COR-L47 (cell line): ENCODE results near the gene CHST12.
"Not testable (repeated sequence)": the region's sequence is repeated elsewhere in the genome, so short reads cannot be mapped to it uniquely, and the experiment has no call there.

Source experiments
- DNase-seq: peaks from one replicate; lab custom pipeline; 2025; lab: John Stamatoyannopoulos, UW

CHST12 gene

DNA sequence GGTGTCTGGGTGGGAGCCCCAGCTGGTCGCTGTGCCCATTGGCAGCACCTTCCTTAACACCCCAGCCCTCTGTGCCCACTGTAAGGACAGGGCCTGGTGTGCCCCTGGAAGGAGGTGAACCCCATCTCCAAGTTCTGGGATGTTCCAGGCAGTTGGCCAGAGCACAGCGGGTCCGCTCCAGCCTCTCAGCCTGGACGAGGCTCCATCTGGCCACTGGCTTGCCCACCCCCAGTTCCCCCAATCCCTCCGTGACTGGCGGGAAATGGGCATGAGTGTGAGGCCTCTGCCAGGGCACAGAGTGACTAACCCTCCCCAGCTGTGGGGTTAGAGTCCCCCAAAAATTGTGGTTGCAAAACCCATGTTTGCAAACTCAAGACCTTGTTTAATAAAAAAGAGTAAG, 57.2 kb downstream of the CHST12 start:
- no peak for DNase-seq

DNA sequence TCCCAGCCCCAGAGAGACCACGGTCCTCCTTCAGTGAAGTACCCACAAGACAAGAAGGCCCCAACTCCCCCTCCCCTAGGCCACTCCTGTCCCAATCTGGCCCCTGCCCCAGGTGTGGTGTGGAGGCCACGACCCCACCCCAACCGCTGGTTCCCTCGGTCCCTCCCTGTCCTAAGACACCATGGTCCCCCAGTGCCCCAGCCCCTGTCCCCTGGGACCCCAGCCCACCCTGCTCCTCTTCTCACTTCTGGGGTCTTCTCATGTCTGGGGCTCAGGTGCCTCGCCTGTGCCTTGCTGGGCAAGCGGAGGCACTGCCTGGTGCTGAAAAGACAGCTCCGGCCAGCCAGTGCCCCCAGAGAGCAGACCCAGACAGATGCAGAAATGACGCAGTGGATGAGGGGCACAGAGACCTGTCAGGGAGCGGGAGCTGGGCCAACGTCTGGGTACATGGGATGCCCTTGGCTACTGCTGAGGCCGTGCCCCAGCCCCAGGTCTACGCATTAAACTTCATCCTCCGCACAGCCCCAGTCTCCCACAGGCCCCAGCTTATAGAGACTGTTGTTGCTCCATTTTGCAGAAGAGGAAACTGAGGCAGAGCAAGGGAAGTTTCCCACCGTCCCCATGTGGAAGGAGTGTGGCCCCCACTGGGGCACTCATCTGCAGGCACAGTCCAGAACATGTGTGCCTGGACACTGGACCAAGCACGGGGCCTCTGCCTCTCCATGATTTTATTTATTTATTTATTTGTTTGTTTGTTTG, 58.0 kb downstream of the CHST12 start:
- DNase-seq: no peak

DNA sequence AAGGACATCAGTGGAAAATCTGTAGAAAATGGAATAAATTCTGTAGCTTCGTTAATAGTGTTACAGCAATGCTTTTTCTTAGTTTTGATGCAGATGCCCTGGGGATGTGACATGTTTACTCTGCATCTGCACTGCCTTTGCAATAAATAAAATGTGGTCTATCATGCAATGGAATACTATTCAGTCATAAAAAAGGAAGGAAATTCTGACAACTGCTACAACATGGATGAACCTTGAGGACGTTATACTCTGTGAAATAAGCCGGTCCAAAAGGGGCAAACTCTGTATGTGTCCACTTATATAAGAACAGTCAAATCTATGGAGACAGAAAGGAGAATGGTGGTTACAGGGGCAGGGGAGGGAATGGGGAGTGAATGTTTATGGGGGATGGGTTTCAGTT, 59.3 kb downstream of the CHST12 start:
- no peak for DNase-seq

DNA sequence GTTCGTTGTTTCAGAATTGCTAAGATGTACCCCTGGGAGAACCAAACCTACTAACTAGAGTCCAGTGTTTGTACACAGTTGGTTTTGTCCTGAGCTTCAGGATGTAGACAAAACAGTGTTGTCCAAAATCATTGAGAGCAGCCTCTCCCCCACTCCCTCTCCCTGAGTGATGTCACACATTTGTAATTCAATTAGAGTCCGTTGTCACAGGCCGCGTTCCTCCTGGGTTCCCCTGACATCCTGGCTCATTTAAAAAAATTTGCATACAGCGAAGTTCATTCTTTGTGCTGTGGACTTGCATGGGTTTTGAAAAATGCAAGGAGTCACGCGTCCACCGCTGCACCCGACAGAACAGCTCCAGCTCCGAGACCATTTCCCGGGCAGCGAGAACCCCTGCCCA, 62.5 kb downstream of the CHST12 start:
- DNase-seq: no peak

DNA sequence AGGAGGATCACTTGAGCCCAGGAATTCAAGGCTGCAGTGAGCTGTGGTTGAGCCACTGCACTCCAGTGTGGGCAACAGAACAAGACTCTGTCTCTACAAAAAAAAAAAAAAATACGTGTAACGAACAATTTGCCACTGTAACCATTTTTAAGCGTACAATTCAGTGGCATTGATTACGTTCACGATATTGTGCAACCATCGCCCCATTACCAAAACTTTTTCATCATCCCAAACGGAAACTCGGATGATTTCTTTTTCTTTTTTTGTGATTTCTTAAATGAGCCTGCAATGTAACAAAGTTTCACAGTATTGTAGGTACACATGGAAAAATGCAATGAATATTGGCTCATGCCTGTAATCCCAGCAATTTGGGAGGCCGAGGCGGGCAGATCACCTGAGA, 63.3 kb downstream of the CHST12 start:
- DNase-seq: no peak

DNA sequence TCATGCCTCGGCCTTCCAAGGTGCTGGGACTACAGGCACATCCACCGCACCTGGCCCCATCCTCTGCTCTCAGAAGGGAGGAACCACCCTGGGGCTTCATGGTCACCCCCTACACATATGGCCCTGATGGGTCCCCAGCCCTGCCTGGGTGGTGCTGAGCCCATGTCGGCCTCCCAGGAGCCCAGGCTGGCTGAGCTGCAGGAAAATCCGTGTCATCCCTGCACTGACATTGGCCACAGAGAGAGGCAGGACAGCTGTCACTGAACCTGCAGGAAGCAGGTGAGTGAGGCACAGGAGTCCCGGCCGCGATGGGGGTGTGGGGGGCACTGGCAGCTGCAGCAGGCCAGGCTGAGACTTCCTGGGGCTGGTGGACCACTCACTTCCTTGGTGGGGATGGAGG, 64.8 kb downstream of the CHST12 start:
- no peak for DNase-seq

DNA sequence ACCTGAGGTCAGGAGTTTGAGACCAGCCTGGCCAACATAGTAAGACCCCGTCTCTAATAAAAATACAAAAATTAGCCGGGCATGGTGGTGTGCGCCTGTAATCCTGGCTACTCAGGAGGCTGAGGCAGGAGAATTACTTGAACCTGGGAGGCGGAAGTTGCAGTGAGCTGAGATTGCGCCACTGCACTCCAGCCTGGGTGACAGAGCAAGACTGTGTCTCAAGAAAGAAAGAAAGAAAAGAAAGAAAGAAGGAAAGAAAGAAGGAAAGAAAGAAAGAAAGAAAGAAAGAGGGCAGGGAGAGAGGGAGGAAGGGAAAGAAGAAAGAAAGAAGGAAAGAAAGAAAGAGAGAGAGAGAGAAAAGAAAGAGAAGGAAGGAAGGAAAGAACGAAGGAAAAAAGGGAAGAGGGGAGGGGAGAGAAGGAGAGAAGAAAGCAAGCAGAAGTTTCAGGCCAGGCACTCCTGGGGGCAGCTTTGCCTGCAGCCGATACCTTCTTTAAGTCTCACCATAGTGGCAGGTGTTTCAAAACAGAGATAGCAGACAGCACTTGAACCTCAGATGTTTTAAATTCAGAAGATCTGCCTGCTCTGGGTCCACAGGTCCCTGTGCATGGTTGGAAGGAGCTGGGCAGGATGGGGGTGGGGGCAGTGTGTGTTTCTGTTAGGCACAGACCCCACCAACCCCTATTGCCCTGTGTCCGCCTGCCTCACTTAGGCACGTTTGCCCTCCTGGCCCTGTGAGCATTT, 66.2 kb downstream of the CHST12 start:
- DNase-seq: not testable (repeated sequence)

DNA sequence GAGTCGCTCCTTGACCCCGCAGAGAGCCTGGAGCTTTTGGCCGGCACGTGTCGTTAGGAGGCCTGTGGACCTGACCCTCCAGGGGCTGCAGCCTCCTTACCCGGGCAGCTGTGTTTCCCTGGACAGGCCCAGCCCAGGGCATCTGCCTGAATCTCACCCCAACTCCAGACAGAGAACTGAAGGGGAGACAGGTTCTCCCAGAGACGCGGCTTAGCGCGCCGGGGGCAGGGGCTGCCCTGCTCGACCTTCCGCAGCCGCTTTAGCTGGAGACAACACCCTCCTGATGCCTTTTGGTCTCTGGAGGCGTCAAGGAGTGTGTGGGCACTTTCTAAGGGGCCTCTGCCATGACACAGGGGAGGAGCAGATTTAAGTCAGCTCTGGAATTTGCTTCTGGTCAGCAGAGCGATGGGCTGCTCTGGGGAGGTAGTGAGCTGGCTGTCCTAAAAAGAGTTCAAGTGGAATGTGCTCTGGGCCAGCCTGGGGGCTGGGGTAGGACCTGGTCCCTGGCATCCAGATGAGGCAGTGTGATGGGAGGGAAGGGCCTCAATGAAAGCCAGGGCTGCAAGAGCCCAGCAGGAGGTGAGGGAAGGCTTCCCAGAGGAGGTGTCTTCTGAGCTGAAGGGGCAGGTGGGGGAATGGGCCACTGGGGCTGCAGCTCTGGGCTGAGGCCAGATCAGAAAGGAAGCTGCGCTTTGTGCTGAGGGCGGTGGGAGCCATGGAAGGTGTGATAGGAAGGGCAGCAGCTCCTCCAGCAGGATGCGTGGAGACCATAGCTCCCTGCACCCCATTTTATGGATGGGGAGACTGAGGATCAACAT, 67.0 kb downstream of the CHST12 start:
- DNase-seq: no peak

DNA sequence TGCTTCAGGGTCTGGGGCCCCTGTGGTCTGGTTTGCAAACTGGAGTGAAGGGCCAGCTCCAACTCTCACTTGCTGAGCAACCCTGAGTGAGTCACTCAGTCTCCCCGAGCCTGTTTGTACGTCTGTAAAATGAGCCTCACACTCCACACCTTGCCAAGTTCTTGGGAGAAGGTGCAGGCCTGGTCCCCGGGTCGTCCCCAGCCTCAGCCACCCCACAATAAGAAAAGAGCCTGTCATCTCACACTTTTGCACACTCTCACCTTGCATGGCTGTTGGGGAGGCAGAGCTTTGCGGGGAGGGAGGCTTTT, 67.6 kb downstream of the CHST12 start:
- DNase-seq: no peak

DNA sequence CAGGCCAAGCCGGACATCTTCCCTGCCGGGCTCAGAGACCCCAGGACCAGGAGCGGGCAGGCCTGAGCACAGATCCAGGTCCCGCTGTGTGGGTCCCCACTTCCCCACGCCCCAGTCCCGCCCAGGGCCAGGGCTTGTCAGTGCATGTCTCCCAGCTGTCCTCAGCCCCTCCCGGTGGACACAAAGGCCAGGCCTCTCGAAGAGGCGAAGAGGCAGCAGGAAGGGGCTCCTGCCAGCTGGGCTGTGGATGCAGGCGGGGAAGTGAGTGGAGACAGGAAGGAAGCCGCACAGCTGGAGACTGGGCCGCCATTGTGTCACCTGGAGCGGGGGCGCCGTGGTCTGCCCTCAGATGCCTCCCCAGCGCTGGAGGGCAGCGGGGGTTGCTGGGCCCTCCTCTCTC, 68.0 kb downstream of the CHST12 start:
- DNase-seq: peak; percentile 75

DNA sequence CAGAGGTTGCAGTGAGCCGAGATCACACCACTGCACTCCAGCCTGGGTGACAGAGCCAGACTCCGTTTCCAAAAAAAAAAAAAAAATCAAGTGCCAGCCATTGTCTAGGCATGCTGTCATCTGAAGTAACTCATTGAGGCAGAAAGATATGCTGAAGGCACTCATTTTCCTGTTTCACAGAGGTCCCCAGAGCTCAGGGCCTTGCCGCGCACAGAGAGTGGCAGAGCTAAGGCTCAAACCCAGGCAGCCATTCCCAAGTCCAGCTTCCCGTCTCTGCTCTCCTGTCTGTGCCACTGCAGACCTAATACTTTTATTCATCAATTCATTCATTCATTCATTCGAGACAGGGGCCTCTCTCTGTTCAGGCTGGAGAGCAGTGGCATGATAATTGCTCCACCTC, 69.3 kb downstream of the CHST12 start:
- DNase-seq: no peak

DNA sequence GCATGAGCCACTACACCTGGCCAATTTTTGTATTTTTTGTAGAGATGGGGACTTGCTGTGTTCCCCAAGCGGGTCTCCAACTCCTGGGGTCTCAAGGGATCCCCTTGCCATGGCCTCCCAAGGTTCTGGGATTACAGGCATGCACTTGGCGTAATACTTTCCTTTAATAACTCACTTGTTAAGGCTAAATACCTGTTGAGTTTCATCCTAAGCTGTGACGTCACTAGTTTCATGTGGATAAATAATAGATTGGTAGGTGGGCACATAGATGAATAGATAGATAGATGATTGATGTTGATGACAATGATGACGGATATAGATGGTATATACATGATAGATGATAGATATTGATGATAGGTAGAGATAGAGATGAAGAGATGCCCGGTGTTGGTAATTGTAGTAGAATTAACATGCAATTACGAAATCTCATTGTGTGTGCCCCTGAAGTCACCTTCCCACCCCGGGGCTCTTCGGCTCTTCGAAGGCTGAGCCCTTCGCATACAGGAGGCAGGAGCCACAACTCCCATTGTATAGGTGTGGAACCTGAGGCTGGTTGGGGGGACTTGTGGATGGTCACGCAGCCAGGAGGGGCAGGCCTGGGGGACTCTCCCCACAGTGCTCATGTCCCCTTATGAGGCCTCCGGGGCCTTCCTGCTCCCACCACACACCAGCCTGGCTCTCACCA, 70.2 kb downstream of the CHST12 start:
- DNase-seq: no peak

DNA sequence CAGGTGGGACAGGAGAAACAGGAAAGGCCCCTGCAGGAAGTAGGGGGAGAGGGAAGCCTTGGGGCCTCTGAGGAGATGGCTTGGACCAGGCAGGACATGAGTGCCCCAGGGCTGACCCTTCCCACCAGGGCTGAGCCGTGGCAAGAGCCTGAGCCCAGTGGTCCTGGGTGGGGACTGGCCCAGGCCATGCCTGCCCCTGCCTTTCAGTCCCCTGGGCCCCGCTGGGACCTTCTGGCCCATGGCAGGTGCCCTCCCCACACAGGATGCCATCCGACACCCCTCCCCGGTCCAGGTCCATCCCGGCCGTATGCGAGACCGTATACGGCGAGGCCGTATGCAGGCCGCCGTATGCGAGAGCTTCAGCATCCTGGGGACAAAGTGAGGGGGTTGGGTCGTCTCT, 70.8 kb downstream of the CHST12 start:
- DNase-seq: no peak

DNA sequence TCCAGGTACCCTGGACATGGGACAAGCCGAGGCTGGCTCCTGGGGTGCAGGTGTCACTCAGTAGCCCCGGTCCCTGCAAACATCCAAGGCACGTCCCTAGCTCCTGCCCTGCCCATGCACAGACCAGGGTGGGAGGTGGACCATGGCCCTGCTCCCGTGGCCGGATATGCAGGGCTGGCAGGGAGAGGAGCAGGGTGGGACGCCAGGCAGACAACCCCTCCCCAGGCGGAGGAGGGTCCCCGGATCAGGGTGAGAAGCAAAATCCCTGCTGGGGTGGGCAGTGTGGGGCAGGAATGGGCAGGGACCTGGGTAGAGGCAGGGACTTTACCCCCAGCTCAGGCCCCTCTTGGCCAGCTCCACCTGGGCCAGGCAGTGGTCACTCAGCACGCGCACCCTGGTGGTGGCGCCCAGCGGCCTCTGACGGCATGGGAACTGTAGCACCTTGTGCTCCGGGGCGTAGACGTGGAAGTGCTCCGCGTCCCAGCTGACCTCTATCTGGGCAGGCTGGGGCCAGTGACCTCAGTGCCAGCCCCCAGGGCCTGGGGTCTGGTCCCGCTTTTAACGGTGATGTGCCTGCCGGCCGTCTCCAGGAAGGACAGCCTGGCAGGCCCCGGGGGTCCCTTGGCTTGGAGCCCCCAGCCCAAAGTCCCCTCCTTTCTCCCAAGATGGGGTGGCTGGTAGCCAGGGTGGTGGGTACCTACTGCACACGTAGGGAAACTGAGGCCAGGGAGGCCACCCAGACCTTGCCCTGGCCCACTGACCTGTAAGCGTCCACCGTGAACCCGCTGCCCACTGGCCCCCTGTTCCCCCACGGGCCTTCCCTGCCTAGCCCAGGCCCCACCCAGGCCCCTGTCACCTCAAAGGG, 71.6 kb downstream of the CHST12 start:
- DNase-seq: no peak

DNA sequence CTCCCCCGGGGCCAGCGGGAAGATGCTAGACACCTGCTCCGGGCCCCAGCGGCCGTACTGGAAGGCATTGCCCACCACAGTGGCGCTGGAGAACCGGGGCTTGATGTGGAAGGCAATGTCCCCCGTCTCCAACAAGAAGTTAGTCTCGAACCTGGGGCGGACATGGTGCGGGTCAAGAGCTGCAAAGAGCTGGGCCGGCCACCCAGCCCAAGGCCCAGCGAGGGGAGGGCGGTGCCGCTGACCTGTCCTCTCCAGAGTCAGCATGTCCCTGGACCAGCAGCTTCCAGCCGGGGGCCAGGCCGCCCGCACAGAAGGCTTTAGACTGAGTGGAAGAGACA, 72.2 kb downstream of the CHST12 start:
- DNase-seq: no peak

DNA sequence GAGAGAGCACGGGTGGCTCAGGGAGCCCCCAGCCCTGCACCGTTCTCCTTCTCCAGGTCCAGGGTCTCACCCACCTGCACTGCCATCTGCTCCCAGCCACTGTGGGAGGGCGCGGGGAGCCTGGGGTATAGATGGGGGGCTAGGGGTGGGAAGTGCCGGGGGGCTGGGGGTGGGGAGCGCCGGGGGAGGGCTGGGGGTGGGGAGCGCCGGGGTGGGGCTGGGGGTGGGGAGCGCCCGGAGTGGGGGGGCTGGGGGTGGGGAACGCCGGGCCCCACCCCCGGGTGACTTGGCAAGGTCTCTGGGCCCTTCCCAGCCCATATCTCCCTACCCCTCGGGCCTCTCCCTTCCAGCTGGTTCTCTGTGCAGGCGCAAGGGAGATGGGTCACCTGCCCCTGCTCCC, 72.9 kb downstream of the CHST12 start, which contains the start of gene GRIFIN:
Gene GRIFIN, minus strand, starts transcription at position 101 of the 400 bp plus-strand sequence. Its CDS starts 15 bp downstream, at position 86.
- DNase-seq: no peak

DNA sequence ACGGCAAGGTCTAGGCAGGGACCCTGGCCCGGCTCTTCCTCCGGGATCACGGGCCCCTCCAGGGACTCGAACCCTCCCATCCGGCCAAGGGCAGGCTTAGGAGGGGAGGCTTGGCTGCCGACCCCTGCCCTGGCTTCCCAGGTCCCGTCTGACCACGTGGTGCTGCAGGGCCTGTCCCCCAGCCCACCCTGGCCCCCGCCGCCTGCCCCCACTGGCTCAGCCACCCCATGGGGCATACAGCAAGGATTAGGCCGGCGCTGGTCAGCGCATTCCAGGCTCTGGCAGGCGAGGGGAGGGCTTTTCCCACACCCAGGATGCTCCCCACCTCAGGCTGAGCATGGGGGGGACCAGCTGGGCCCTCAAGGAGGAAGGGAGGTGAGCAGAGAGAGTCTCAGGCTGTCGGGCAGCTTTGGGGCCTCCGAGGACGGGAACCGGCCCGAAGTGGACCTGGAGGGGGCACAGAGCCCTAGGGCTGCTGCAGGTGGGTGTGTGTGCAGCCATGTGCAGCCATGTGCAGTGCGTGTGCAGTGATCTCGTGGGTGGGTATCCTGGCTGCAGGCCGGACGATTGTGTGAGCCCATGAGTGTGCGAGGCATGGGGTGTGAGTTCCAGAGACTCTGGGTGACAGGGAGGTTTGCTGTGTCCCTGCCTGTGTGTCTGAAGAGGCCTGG, 73.5 kb downstream of the CHST12 start:
- DNase-seq: no peak

DNA sequence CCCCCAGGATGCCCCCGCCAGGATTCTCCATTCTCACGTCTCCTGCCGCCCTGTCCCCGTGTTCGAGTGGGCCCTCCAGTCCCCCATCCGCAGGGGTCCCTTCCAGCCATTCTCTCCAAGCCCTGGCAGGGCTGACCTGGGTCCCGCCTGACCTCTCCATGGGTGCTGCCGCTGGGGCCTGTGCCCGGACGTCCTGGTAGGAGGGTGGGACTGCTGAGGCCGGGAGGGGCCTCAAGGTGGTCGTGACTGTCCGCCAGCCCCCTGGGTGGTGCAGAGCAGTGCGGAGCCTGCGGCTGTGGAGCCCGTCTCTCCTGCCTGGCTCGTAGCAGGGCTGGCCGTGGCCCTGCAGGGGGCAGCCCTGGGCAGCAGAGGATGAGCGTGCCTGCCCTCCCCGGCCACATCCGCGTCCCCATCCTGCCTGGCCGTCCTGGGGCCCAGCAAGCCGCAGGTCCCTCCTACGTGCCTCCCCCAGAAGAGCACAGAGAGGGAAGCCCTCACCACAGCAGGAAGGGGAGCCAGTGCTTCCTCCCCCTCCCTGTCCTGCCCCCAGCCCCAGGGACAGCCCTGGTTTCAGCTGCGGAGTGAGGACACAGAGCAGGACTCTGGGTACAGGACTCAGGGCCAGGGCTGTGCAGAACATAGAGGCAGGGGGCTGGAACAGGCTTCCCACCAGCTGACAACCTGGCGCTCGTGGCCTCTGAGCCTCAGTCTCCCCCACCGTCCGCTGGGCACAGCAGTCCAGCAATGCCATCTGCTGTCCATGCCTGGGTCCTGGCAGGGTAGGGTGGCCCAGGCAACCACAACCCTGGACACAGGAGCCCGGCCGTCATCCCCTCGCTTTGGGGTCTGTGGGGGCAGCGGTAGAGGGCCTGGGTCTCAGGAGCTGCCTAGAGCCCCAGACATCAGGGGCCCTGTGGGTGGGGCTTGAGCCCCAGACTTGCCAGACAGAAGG, 74.3 kb downstream of the CHST12 start:
- no peak for DNase-seq

DNA sequence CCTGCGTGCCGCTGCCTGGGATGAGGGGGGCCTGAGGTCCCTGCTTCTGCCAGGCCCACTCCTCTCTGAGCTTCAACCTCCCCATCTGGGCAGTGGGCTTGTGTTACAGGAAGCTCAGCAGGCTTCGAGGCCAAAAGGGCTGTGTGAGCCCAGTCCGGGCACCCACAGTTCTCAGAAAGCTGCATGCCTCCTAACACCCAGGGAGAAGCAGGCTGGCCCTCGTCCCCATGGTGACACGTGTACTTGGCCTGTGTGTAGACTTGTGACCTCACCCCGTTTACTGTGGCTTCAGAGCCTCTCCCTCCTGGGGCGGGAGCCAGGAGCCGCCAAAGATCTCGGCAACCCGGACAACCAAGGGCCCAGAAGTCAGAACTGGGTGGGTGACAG, 75.0 kb downstream of the CHST12 start:
- no peak for DNase-seq

DNA sequence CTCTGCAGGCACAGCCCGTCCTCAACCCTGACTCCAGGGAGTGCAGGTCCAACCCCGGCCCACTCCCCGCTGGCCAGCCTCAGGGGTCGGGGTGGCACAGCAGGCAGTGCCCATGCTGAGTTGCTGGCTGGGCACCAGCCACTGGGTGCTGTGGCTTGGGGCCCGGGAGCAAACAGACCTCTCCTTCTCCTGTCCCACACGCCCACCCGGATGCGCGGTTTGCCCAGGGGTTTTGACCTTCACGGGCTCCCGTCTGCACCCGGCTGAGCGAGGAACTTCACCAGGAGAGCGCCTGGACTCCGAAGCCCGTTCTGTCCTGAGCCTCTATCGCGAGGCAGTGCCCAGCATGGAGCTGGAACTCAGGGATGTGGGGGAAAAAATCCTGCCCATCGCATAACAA, 75.4 kb downstream of the CHST12 start:
- DNase-seq: no peak
